GM23338 (cell line): Measurements from ENCODE around the gene TOE1. TPM values are rescaled to one million over a fixed set of nuclear protein-coding genes. Genes with fewer than 3 reads are reported as not detected.
"Not testable (repeated sequence)": the region's sequence is repeated elsewhere in the genome, so short reads cannot be mapped to it uniquely, and the experiment has no call there.

Source experiments
- ATAC-seq: fragments of 200-7000 bp; cut with Tn5 transposase; 3 replicates; pipeline ENCODE4 v1.9.1; 2020
- DNase-seq: peaks from one replicate; pipeline ENCODE4 v3.0.0-alpha.2; 2015; ENCODE audit warnings: low spot score
- H2AFZ ChIP-seq: fragments of 200-600 bp; sonication (generic); 2 replicates; pipeline ENCODE4 v1.8.0; 2016; ENCODE audit warnings: antibody characterized with exemption, mild to moderate bottlenecking, moderate library complexity
- H3F3A ChIP-seq: fragments of 200-600 bp; sonication (generic); replicated peaks from 2 replicates; pipeline ENCODE4 v1.8.0; 2017; ENCODE audit warnings: antibody characterized with exemption, mixed run types, low read depth
- H3K27ac ChIP-seq: fragments of 200-600 bp; sonication (generic); 2 replicates; pipeline ENCODE4 v1.6.1; 2016; ENCODE audit warnings: low read depth
- H3K27me3 ChIP-seq: fragments of 200-600 bp; sonication (generic); 2 replicates; pipeline ENCODE4 v1.8.0; 2016; ENCODE audit warnings: mild to moderate bottlenecking, mixed run types, moderate library complexity; ENCODE audit not compliant: insufficient read depth
- H3K36me3 ChIP-seq: fragments of 200-600 bp; sonication (generic); 2 replicates; pipeline ENCODE4 v1.8.0; 2016; ENCODE audit warnings: mild to moderate bottlenecking; ENCODE audit not compliant: insufficient read depth
- H3K4me1 ChIP-seq: fragments of 200-600 bp; sonication (generic); 2 replicates; pipeline ENCODE4 v1.8.0; 2016; ENCODE audit warnings: mild to moderate bottlenecking, moderate library complexity; ENCODE audit not compliant: insufficient read depth
- H3K4me2 ChIP-seq: fragments of 200-600 bp; sonication (generic); 2 replicates; pipeline ENCODE4 v1.7.1; 2017; ENCODE audit warnings: mixed run types
- H3K4me3 ChIP-seq: fragments of 200-600 bp; sonication (generic); 2 replicates; pipeline ENCODE4 v1.6.1; 2016; ENCODE audit warnings: mixed run types
- H3K79me2 ChIP-seq: fragments of 200-600 bp; sonication (generic); replicated peaks from 2 replicates; pipeline ENCODE4 v1.8.0; 2017; ENCODE audit warnings: mild to moderate bottlenecking; ENCODE audit not compliant: insufficient read depth
- H3K9me2 ChIP-seq: fragments of 200-600 bp; sonication (generic); 2 replicates; pipeline ENCODE4 v1.8.0; 2017; ENCODE audit not compliant: insufficient read depth
- H4K20me1 ChIP-seq: fragments of 200-600 bp; sonication (generic); replicated peaks from 2 replicates; pipeline ENCODE4 v1.8.0; 2017; ENCODE audit warnings: mild to moderate bottlenecking; ENCODE audit not compliant: insufficient read depth
- H3K27ac Mint-ChIP-seq: 2 replicates; pipeline ENCODE4 v1.8.0; 2020; ENCODE audit warnings: inconsistent platforms, mild to moderate bottlenecking, moderate library complexity, mixed read lengths
- H3K27me3 Mint-ChIP-seq: 3 replicates; pipeline ENCODE4 v1.8.0; 2022; ENCODE audit warnings: low read depth, mild to moderate bottlenecking, moderate library complexity, mixed read lengths, inconsistent platforms; ENCODE audit not compliant: insufficient read depth, poor library complexity
- H3K36me3 Mint-ChIP-seq: 3 replicates; pipeline ENCODE4 v1.8.0; 2021; ENCODE audit warnings: low read depth, mild to moderate bottlenecking, inconsistent platforms, moderate library complexity, mixed read lengths
- H3K4me1 Mint-ChIP-seq: 3 replicates; pipeline ENCODE4 v1.8.0; 2020; ENCODE audit warnings: mild to moderate bottlenecking, inconsistent platforms, mixed read lengths
- H3K4me3 Mint-ChIP-seq: 3 replicates; pipeline ENCODE4 v1.8.0; 2021; ENCODE audit warnings: moderate library complexity, mild to moderate bottlenecking, inconsistent platforms, mixed read lengths
- H3K9me3 Mint-ChIP-seq: 3 replicates; pipeline ENCODE4 v1.8.0; 2020; ENCODE audit warnings: moderate library complexity, mild to moderate bottlenecking, inconsistent platforms, mixed read lengths
- JUNB ChIP-seq: IDR thresholded peaks from one replicate; pipeline ENCODE4 v1.6.1; 2016; ENCODE audit warnings: antibody characterized with exemption; ENCODE audit not compliant: unreplicated experiment
- NANOG ChIP-seq: IDR thresholded peaks from 2 replicates; pipeline ENCODE4 v1.6.1; 2016; ENCODE audit warnings: antibody characterized with exemption, borderline replicate concordance
- STAT1 ChIP-seq: IDR thresholded peaks from one replicate; pipeline ENCODE4 v1.6.1; 2016; ENCODE audit warnings: antibody characterized with exemption; ENCODE audit not compliant: unreplicated experiment
- polyA plus RNA-seq: library from polyadenylated mRNA; unstranded; fragments of >200 nt; fragmentation: Nextera tagmentation; extraction: Ambion mirVana; gene quantifications from 2 replicates; pipeline ENCODE4 v1.2.1, GENCODE V29; 2016
- total RNA-seq: library from RNA; depleted of rRNA; stranded (reverse); fragments of >200 nt; shearing (Covaris generic); gene quantifications from 2 replicates; pipeline ENCODE4 v1.2.3, GENCODE V29; 2014
- TF ChIP-seq, protein P1 (sequence below): IDR thresholded peaks from one replicate; pipeline ENCODE4 v1.6.1; 2018; ENCODE audit warnings: antibody characterized with exemption; ENCODE audit not compliant: unreplicated experiment
- TF ChIP-seq, protein P2 (sequence below): fragments of 250-450 bp; sonication (Bioruptor Pico); IDR thresholded peaks from 2 replicates; pipeline ENCODE4 v1.5.0; 2020; ENCODE audit warnings: mild to moderate bottlenecking, moderate library complexity

Gene TOE1
- total and polyA plus RNA-seq, 2 experiments from 2014 or later, result 9.1 to 18.4 TPM

DNA sequence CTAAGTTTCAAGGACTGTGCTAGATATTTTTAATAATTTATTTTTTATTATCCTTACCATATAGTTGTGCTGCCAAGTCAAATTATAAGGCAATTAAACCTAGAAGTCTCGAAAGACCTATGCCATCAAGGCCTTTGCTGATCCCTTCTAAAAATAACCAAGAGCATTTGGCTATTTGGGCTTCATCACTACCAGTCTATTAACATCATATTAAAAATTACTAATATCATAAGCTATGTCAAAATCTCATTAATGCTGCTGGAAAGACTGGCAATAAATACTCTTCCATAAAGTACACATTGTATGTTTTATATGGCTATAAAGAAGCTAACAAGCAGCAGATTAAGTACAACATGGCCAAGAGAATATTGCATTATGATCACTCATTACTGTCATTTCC is 43.2 kb downstream of the TOE1 start:
- Histone ChIP-seq H3F3A (no peaks in the 10 kb centered on the region), H3K4me2 (no peak overlapping the region), H3K36me3 (no peaks in the 10 kb centered on the region), H3K79me2 (no peaks in the 10 kb centered on the region), H4K20me1 (no peaks in the 10 kb centered on the region; the same call in 1 of the 2 replicates), H3K4me3 (no peak overlapping the region), H3K4me1 (no peaks in the 10 kb centered on the region), H3K27ac (no peak overlapping the region), H3K9me2 (no peaks in the 10 kb centered on the region), H3K27me3 (no peaks in the 10 kb centered on the region), H2AFZ (no peak overlapping the region)
- Mint-ChIP-seq H3K27ac (no peak overlapping the region), H3K27me3 (no peaks in the 10 kb centered on the region), H3K4me1 (no peaks in the 10 kb centered on the region), H3K9me3 (no peaks in the 10 kb centered on the region), H3K4me3 (no peak overlapping the region), H3K36me3 (no peaks in the 10 kb centered on the region)
- no peak for TF ChIP-seq NANOG
- TF ChIP-seq, protein P1, sequence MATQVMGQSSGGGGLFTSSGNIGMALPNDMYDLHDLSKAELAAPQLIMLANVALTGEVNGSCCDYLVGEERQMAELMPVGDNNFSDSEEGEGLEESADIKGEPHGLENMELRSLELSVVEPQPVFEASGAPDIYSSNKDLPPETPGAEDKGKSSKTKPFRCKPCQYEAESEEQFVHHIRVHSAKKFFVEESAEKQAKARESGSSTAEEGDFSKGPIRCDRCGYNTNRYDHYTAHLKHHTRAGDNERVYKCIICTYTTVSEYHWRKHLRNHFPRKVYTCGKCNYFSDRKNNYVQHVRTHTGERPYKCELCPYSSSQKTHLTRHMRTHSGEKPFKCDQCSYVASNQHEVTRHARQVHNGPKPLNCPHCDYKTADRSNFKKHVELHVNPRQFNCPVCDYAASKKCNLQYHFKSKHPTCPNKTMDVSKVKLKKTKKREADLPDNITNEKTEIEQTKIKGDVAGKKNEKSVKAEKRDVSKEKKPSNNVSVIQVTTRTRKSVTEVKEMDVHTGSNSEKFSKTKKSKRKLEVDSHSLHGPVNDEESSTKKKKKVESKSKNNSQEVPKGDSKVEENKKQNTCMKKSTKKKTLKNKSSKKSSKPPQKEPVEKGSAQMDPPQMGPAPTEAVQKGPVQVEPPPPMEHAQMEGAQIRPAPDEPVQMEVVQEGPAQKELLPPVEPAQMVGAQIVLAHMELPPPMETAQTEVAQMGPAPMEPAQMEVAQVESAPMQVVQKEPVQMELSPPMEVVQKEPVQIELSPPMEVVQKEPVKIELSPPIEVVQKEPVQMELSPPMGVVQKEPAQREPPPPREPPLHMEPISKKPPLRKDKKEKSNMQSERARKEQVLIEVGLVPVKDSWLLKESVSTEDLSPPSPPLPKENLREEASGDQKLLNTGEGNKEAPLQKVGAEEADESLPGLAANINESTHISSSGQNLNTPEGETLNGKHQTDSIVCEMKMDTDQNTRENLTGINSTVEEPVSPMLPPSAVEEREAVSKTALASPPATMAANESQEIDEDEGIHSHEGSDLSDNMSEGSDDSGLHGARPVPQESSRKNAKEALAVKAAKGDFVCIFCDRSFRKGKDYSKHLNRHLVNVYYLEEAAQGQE, result no peak
- no peak for TF ChIP-seq STAT1
- TF ChIP-seq, protein P2, sequence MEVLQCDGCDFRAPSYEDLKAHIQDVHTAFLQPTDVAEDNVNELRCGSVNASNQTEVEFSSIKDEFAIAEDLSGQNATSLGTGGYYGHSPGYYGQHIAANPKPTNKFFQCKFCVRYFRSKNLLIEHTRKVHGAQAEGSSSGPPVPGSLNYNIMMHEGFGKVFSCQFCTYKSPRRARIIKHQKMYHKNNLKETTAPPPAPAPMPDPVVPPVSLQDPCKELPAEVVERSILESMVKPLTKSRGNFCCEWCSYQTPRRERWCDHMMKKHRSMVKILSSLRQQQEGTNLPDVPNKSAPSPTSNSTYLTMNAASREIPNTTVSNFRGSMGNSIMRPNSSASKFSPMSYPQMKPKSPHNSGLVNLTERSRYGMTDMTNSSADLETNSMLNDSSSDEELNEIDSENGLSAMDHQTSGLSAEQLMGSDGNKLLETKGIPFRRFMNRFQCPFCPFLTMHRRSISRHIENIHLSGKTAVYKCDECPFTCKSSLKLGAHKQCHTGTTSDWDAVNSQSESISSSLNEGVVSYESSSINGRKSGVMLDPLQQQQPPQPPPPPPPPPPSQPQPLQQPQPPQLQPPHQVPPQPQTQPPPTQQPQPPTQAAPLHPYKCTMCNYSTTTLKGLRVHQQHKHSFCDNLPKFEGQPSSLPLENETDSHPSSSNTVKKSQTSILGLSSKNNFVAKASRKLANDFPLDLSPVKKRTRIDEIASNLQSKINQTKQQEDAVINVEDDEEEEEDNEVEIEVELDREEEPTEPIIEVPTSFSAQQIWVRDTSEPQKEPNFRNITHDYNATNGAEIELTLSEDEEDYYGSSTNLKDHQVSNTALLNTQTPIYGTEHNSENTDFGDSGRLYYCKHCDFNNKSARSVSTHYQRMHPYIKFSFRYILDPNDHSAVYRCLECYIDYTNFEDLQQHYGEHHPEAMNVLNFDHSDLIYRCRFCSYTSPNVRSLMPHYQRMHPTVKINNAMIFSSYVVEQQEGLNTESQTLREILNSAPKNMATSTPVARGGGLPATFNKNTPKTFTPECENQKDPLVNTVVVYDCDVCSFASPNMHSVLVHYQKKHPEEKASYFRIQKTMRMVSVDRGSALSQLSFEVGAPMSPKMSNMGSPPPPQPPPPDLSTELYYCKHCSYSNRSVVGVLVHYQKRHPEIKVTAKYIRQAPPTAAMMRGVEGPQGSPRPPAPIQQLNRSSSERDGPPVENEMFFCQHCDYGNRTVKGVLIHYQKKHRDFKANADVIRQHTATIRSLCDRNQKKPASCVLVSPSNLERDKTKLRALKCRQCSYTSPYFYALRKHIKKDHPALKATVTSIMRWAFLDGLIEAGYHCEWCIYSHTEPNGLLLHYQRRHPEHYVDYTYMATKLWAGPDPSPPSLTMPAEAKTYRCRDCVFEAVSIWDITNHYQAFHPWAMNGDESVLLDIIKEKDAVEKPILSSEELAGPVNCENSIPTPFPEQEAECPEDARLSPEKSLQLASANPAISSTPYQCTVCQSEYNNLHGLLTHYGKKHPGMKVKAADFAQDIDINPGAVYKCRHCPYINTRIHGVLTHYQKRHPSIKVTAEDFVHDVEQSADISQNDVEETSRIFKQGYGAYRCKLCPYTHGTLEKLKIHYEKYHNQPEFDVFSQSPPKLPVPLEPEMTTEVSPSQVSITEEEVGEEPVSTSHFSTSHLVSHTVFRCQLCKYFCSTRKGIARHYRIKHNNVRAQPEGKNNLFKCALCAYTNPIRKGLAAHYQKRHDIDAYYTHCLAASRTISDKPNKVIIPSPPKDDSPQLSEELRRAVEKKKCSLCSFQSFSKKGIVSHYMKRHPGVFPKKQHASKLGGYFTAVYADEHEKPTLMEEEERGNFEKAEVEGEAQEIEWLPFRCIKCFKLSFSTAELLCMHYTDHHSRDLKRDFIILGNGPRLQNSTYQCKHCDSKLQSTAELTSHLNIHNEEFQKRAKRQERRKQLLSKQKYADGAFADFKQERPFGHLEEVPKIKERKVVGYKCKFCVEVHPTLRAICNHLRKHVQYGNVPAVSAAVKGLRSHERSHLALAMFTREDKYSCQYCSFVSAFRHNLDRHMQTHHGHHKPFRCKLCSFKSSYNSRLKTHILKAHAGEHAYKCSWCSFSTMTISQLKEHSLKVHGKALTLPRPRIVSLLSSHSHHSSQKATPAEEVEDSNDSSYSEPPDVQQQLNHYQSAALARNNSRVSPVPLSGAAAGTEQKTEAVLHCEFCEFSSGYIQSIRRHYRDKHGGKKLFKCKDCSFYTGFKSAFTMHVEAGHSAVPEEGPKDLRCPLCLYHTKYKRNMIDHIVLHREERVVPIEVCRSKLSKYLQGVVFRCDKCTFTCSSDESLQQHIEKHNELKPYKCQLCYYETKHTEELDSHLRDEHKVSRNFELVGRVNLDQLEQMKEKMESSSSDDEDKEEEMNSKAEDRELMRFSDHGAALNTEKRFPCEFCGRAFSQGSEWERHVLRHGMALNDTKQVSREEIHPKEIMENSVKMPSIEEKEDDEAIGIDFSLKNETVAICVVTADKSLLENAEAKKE (CRISPR knock-in tag), result no peak
- no peak for TF ChIP-seq JUNB
- ATAC-seq, result no peak
- DNase-seq, result no peak

- not testable (repeated sequence) for ATAC-seq, H3K4me1 ChIP-seq, H3K27ac Mint-ChIP-seq, H3K36me3 ChIP-seq, H3K9me3 Mint-ChIP-seq, H3K79me2 ChIP-seq, H3K36me3 Mint-ChIP-seq, H3K4me1 Mint-ChIP-seq, H3K27ac ChIP-seq, H3K4me2 ChIP-seq, DNase-seq, H4K20me1 ChIP-seq, H3K4me3 ChIP-seq, H3K4me3 Mint-ChIP-seq, H3K27me3 ChIP-seq, H3K9me2 ChIP-seq, H3F3A ChIP-seq, H2AFZ ChIP-seq, H3K27me3 Mint-ChIP-seq
Observed at GRCh38 chr1:45384213-45384612, 44.2 kb downstream of the TOE1 start.
